Measurements from ENCODE around the gene KCNH5.

Gene KCNH5

GRCh38 chr14:62734831-62735230 lies 310.4 kb downstream of the KCNH5 start:
- Histone ChIP-seq H3K79me2 (ENCODE audit: insufficient read depth, low read length) (no peaks in the 10 kb centered on the region), H4K20me1 (ENCODE audit: insufficient read depth, low read length) (no peaks in the 10 kb centered on the region), H3K4me3 (ENCODE audit: low read depth in 1 of 2, low read length in 2 of 2) (no peak overlapping the region), H3K4me1 (ENCODE audit: insufficient read depth, low read length) (no peaks in the 10 kb centered on the region), H3K27ac (ENCODE audit: low read length) (no peak overlapping the region), H2AFZ (ENCODE audit: low read depth, low read length) (no peak overlapping the region), H3K9me3 (ENCODE audit: insufficient read depth, low read length, severe bottlenecking) (no peaks in the 10 kb centered on the region), H3K9ac (ENCODE audit: low read depth, low read length) (no peak overlapping the region), H3K27me3 (ENCODE audit: insufficient read depth, low read length, poor library complexity) (no peaks in the 10 kb centered on the region), H3K36me3 (ENCODE audit: insufficient read depth, low read length) (no peaks in the 10 kb centered on the region), H3K4me2 (ENCODE audit: insufficient read depth, low read length) (no peak overlapping the region)
- ATAC-seq (ENCODE audit: insufficient read depth, low read depth) (no peak), DNase-seq (no peak)
- TF ChIP-seq EZH2 (IDR thresholded peaks at IDR 0.05; ENCODE audit: borderline replicate concordance, low read depth, low read length, severe bottlenecking) (no peak), CTCF (IDR thresholded peaks at IDR 0.05; ENCODE audit: borderline replicate concordance, extremely low read depth, low read length, poor library complexity, severe bottlenecking) (no peak)

GRCh38 chr14:62722406-62722805 lies 322.9 kb downstream of the KCNH5 start:
- DNase-seq (no peak), ATAC-seq (ENCODE audit: insufficient read depth, low read depth) (no peak)
- no peak for TF ChIP-seq EZH2 (IDR thresholded peaks at IDR 0.05; ENCODE audit: borderline replicate concordance, low read depth, low read length, severe bottlenecking)
- no peak for TF ChIP-seq CTCF (IDR thresholded peaks at IDR 0.05; ENCODE audit: borderline replicate concordance, extremely low read depth, low read length, poor library complexity, severe bottlenecking)
- no peak overlapping the region for H3K4me2 ChIP-seq (ENCODE audit: insufficient read depth, low read length)
- no peaks in the 10 kb centered on the region for H3K9me3 ChIP-seq (ENCODE audit: insufficient read depth, low read length, severe bottlenecking)
- H3K27ac ChIP-seq (ENCODE audit: low read length), result no peak overlapping the region
- H3K79me2 ChIP-seq (ENCODE audit: insufficient read depth, low read length), result no peaks in the 10 kb centered on the region
- H4K20me1 ChIP-seq (ENCODE audit: insufficient read depth, low read length), result no peaks in the 10 kb centered on the region
- no peak overlapping the region for H3K4me3 ChIP-seq (ENCODE audit: low read depth in 1 of 2, low read length in 2 of 2)
- no peaks in the 10 kb centered on the region for H3K36me3 ChIP-seq (ENCODE audit: insufficient read depth, low read length)
- no peak overlapping the region for H2AFZ ChIP-seq (ENCODE audit: low read depth, low read length)
- no peaks in the 10 kb centered on the region for H3K27me3 ChIP-seq (ENCODE audit: insufficient read depth, low read length, poor library complexity)
- H3K4me1 ChIP-seq (ENCODE audit: insufficient read depth, low read length), result no peaks in the 10 kb centered on the region
- H3K9ac ChIP-seq (ENCODE audit: low read depth, low read length), result no peak overlapping the region

GRCh38 chr14:62718629-62719028 lies 326.6 kb downstream of the KCNH5 start:
- Histone ChIP-seq H2AFZ (ENCODE audit: low read depth, low read length) (no peak overlapping the region), H3K79me2 (ENCODE audit: insufficient read depth, low read length) (no peaks in the 10 kb centered on the region), H3K4me2 (ENCODE audit: insufficient read depth, low read length) (no peak overlapping the region), H3K9me3 (ENCODE audit: insufficient read depth, low read length, severe bottlenecking) (no peaks in the 10 kb centered on the region), H3K27me3 (ENCODE audit: insufficient read depth, low read length, poor library complexity) (no peaks in the 10 kb centered on the region), H3K4me3 (ENCODE audit: low read depth in 1 of 2, low read length in 2 of 2) (no peak overlapping the region), H3K36me3 (ENCODE audit: insufficient read depth, low read length) (no peaks in the 10 kb centered on the region), H4K20me1 (ENCODE audit: insufficient read depth, low read length) (no peaks in the 10 kb centered on the region), H3K4me1 (ENCODE audit: insufficient read depth, low read length) (no peaks in the 10 kb centered on the region), H3K27ac (ENCODE audit: low read length) (no peak overlapping the region), H3K9ac (ENCODE audit: low read depth, low read length) (no peak overlapping the region)
- DNase-seq (no peak), ATAC-seq (ENCODE audit: insufficient read depth, low read depth) (no peak)
- TF ChIP-seq EZH2 (IDR thresholded peaks at IDR 0.05; ENCODE audit: borderline replicate concordance, low read depth, low read length, severe bottlenecking) (no peak), CTCF (IDR thresholded peaks at IDR 0.05; ENCODE audit: borderline replicate concordance, extremely low read depth, low read length, poor library complexity, severe bottlenecking) (no peak)
